NCI-H1417 (cell line): ENCODE data around the gene LRRC3C.
"Not testable (repeated sequence)": the region's sequence is repeated elsewhere in the genome, so short reads cannot be mapped to it uniquely, and the experiment has no call there.

Experiments used
- DNase-seq, 3 experiments: peaks; one replicate each; lab custom pipeline; 2025; lab: John Stamatoyannopoulos, UW

Gene LRRC3C

GRCh38 chr17:39927101-39927928, at the start of gene LRRC3C, which contains the start of gene ORMDL3:
Gene LRRC3C, plus strand, starts transcription at chr17:39927732. Its CDS starts 13,792 bp downstream, at chr17:39941524.
Gene ORMDL3, minus strand, starts transcription at chr17:39927601. Its CDS starts 3,398 bp downstream, at chr17:39924203.
- DNase-seq = peak; percentile 87 to 94 (median 89)

- DNase-seq = not testable (repeated sequence)
These were observed 41.4 kb upstream of the LRRC3C start for GRCh38 chr17:39886102-39886501.

- DNase-seq = no peak
These were observed 40.5 kb upstream of the LRRC3C start for GRCh38 chr17:39887078-39887477.

GRCh38 chr17:39889200-39889599, 38.3 kb upstream of the LRRC3C start:
- DNase-seq = no peak

- DNase-seq = no peak
These were observed 32.7 kb upstream of the LRRC3C start for GRCh38 chr17:39894681-39895376.

GRCh38 chr17:39898088-39898487, 29.4 kb upstream of the LRRC3C start:
- no peak for DNase-seq

- DNase-seq = no peak
These were observed 28.3 kb upstream of the LRRC3C start for GRCh38 chr17:39899215-39899614.

- DNase-seq = not testable (repeated sequence)
These were observed 25.5 kb upstream of the LRRC3C start for GRCh38 chr17:39902027-39902426.

GRCh38 chr17:39903158-39903884, 24.2 kb upstream of the LRRC3C start:
- no peak for DNase-seq

- DNase-seq = no peak
These were observed 22.6 kb upstream of the LRRC3C start for GRCh38 chr17:39904990-39905288.

- DNase-seq = no peak
These were observed 18.7 kb upstream of the LRRC3C start for GRCh38 chr17:39908789-39909352.

- no peak for DNase-seq
These were observed 13.5 kb upstream of the LRRC3C start for GRCh38 chr17:39913989-39914388.

GRCh38 chr17:39915559-39915958, 12.0 kb upstream of the LRRC3C start:
- peak in 1 of 3 experiments; percentile 30 for DNase-seq

GRCh38 chr17:39916918-39917317, 10.6 kb upstream of the LRRC3C start:
- peak in 1 of 3 experiments; percentile 4 for DNase-seq

GRCh38 chr17:39919087-39919683, 8.3 kb upstream of the LRRC3C start:
- DNase-seq = no peak

GRCh38 chr17:39920218-39921210, 7.0 kb upstream of the LRRC3C start:
- DNase-seq = no peak

- no peak for DNase-seq
These were observed 6.2 kb upstream of the LRRC3C start for GRCh38 chr17:39921323-39921722.

- DNase-seq = no peak
These were observed 5.5 kb upstream of the LRRC3C start for GRCh38 chr17:39922006-39922405.

- DNase-seq = no peak
These were observed 4.3 kb upstream of the LRRC3C start for GRCh38 chr17:39923230-39923629.

GRCh38 chr17:39923836-39924690, 3.5 kb upstream of the LRRC3C start:
- DNase-seq = no peak
